ENCODE measurements around the gene PCMTD2. TPM values are rescaled to one million over a fixed set of nuclear protein-coding genes. Genes with fewer than 3 reads are reported as not detected.

PCMTD2 gene
- total RNA-seq, result 10 to 100 TPM; 23.3 to 35.7 TPM

DNA sequence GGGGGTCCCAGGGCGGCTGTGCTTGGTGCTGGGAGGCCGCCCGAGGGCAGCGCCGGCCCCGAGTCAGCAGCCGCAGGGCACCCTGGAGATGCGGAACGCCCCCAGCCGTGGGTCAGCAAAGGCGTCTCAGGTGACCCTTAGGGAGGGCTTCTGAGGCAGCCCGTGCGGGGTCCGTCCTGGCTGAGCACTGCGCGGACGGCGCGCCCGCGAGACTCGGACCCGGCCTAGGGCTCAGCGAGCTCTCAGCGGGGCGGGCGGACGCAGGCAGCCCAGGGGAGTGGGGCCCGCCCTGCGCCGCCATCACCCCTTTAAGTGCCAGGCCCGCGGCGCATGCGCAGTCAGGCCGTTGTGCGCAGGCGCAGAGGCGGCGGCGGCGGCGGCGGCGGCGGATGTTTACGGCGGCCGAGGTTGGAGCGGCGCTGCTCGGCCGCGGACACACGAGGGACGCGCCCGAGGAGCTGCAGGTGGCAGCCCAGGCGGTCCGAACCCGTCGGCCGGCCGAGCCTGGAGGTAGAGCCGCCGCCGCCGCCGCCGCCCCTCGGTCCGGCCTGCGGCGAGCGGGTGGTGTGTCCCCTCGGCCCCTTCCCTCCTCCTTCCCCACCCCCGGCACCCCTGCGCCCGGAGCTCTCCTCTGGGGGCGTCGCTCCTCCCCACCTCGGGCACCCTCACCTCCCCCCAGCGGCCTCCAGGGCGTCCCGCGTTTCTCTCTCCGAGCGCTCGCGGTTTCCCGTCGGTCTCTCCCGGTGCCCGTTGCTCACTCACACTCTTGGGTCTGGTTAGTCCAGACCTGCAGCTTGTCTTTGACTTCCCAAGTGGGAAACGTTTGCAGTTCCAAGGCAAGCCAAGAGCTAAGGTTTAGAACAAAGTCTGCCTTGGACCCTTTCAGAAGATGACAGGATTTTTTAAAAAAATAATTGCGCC lies at the start of gene PCMTD2:
Gene PCMTD2 (plus strand): TSS at position 388 of the 921 bp plus-strand sequence. CDS start 4,218 bp downstream, outside the sequence.
- Histone ChIP-seq H3K9ac (ENCODE audit: low read depth in 2 of 2, low read length in 2 of 2) (peak within 1 kb of the TSS; percentile 76 to 77), H3K27ac (peak within 1 kb of the TSS; percentile 72), H3K4me3 (peak within 1 kb of the TSS; percentile 75), H3K27me3 (no peaks in the 10 kb centered on the region), H3K9me3 (no peaks in the 10 kb centered on the region), H3K4me1 (peaks cover 3% of the 10 kb centered on the region), H3K36me3 (no peaks in the 10 kb centered on the region)
- intact Hi-C loops (cut with DNase I), result no loop called here
- TF ChIP-seq, protein P1, sequence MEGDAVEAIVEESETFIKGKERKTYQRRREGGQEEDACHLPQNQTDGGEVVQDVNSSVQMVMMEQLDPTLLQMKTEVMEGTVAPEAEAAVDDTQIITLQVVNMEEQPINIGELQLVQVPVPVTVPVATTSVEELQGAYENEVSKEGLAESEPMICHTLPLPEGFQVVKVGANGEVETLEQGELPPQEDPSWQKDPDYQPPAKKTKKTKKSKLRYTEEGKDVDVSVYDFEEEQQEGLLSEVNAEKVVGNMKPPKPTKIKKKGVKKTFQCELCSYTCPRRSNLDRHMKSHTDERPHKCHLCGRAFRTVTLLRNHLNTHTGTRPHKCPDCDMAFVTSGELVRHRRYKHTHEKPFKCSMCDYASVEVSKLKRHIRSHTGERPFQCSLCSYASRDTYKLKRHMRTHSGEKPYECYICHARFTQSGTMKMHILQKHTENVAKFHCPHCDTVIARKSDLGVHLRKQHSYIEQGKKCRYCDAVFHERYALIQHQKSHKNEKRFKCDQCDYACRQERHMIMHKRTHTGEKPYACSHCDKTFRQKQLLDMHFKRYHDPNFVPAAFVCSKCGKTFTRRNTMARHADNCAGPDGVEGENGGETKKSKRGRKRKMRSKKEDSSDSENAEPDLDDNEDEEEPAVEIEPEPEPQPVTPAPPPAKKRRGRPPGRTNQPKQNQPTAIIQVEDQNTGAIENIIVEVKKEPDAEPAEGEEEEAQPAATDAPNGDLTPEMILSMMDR (IDR thresholded peaks at IDR 0.05), result no peak
- peak; percentile 80 for DNase-seq

DNA sequence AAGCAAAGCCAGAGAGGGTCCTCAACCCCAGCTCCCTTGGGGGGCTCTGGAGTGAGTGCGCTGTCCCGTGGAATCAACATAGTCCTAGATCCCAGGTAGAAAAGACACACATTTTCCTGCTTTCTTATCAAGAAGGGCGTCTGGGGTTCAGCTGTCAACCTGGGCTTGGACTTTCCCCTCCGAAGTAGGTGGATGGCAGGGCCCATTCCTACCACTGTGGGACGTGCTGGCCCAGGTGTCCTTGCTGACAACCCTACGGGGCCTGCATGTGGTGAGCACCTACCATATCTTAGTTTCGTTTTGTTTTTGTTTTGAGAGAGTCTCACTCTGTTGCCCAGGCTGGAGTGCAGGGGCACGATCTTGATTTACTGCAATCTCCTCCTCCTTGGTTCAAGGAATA lies 48.9 kb upstream of the PCMTD2 start:
- no peaks in the 10 kb centered on the region for H3K27me3 ChIP-seq
- DNase-seq, result no peak
- H3K9ac ChIP-seq (ENCODE audit: low read depth in 2 of 2, low read length in 2 of 2), result no peak overlapping the region
- no peak overlapping the region for H3K4me3 ChIP-seq
- H3K9me3 ChIP-seq, result no peaks in the 10 kb centered on the region
- TF ChIP-seq, protein P1 (IDR thresholded peaks at IDR 0.05), result no peak
- H3K4me1 ChIP-seq, result no peaks in the 10 kb centered on the region
- no peak overlapping the region for H3K27ac ChIP-seq
- no peaks in the 10 kb centered on the region for H3K36me3 ChIP-seq
- intact Hi-C loops (cut with DNase I), result no loop called here

DNA sequence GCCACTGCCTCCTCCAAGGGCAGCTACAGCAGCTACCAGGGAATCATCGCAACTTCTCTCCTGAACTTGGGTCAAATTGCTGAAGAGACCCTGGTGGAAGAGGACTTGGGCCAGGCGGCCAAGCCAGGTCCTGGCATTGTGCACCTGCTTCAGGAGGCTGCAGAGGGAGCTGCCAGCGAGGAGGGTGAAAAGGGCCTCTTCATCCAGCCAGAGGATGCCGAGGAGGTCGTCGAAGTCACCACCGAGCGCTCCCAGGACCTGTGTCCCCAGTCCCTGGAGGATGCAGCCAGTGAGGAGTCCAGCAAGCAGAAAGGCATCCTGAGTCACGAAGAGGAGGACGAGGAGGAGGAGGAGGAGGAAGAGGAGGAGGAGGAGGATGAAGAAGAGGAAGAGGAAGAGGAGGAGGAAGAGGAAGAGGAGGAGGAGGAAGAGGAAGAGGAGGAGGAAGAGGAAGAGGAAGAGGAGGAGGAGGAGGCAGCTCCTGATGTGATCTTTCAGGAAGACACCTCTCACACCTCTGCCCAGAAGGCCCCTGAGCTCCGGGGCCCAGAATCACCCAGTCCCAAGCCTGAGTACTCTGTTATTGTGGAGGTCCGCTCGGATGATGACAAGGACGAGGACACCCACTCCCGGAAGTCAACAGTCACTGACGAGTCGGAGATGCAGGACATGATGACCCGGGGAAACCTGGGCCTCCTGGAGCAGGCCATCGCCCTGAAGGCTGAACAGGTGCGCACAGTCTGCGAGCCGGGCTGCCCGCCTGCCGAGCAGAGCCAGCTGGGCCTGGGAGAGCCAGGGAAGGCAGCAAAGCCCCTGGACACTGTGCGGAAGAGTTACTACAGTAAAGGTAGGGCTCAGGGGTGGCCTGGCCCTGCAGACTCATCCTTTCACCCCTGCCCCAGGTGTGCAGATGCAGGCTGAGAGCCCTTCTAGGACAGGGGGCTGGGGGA lies 47.6 kb upstream of the PCMTD2 start:
- no peak overlapping the region for H3K9ac ChIP-seq (ENCODE audit: low read depth in 2 of 2, low read length in 2 of 2)
- TF ChIP-seq, protein P1 (IDR thresholded peaks at IDR 0.05), result no peak
- H3K36me3 ChIP-seq, result no peaks in the 10 kb centered on the region
- H3K4me1 ChIP-seq, result no peaks in the 10 kb centered on the region
- no peak overlapping the region for H3K27ac ChIP-seq
- no peaks in the 10 kb centered on the region for H3K27me3 ChIP-seq
- DNase-seq, result no peak
- H3K9me3 ChIP-seq, result no peaks in the 10 kb centered on the region
- intact Hi-C loops (cut with DNase I), result no loop called here
- no peak overlapping the region for H3K4me3 ChIP-seq

DNA sequence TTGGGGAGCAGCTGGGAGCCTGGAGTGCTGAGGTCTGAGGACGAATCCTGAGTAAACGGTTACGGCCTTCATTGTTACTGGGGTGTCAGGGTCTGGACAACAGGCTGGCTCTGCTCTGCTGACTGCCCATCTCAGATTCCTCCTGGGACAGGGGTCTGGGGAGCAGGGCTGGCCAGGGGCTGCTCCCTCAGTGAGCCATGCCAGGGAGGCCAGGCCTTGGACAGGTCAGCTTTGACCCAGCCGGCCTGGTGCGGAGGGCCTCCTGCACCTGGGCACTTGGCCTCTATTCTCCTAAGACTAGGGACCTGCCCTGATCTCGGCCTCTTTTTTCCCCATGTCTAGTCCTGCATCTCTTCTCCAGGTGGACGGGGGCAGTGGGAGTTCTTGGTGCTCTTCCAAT lies 46.4 kb upstream of the PCMTD2 start:
- Histone ChIP-seq H3K9me3 (no peaks in the 10 kb centered on the region), H3K27ac (no peak overlapping the region), H3K4me1 (no peaks in the 10 kb centered on the region), H3K4me3 (no peak overlapping the region), H3K27me3 (no peaks in the 10 kb centered on the region), H3K36me3 (no peaks in the 10 kb centered on the region), H3K9ac (ENCODE audit: low read depth in 2 of 2, low read length in 2 of 2) (no peak overlapping the region)
- intact Hi-C loops (cut with DNase I), result no loop called here
- TF ChIP-seq, protein P1 (IDR thresholded peaks at IDR 0.05), result no peak
- DNase-seq, result no peak

DNA sequence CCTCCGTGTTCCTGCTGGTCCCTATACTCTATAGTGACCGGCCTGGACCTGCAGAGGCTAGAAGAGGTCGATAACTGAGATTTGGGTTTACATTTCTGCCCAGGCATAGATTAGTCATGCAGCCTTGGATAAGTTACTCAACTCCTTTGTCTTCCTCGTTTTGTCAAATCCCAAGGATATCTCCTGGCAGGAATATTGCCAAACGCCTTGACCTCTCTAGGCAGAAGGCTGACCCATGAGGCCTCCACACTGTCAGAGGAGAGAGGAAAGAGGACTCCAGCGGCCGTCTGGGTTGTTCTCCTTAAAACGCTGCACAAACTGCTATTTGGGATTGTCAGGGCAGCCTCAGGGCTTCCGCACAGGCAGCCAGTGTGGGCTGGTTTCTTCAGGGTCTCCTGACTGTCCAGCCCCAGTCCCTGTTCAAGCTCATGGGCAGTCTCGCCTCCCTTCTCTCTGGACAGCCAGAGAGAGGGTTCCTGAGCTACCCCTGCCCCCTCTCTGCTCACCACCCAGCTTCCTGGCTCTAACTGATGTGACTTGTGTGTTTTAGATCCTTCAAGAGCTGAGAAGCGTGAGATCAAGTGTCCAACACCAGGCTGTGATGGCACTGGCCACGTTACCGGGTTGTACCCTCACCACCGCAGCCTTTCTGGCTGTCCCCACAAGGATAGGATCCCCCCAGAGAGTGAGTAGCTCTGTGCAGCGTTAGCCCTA lies 44.7 kb upstream of the PCMTD2 start:
- TF ChIP-seq, protein P1 (IDR thresholded peaks at IDR 0.05), result no peak
- Histone ChIP-seq H3K27ac (no peak overlapping the region), H3K9ac (ENCODE audit: low read depth in 2 of 2, low read length in 2 of 2) (no peak overlapping the region), H3K27me3 (no peaks in the 10 kb centered on the region), H3K4me1 (no peaks in the 10 kb centered on the region), H3K36me3 (no peaks in the 10 kb centered on the region), H3K9me3 (no peaks in the 10 kb centered on the region), H3K4me3 (no peak overlapping the region)
- intact Hi-C loops (cut with DNase I), result no loop called here
- no peak for DNase-seq

Data from colonic mucosa (tissue), 4 donors.